ENCODE data around the gene SOX5.

- TF ChIP-seq CTCF (IDR thresholded peaks at IDR 0.05; ENCODE audit: low read depth, low read length) (no peak), POLR2A (IDR thresholded peaks at IDR 0.05; ENCODE audit: extremely low read depth, insufficient read length) (no peak), MAX (IDR thresholded peaks at IDR 0.05; ENCODE audit: low read depth, low read length) (no peak)
Observed at GRCh38 chr12:23824358-23824757, 125.1 kb downstream of the SOX5 start.

Measured in NB4 (cell line).